ENCODE data around the gene LINGO3.

The LINGO3 gene

GRCh38 chr19:2260341-2260805, 47.6 kb downstream of the LINGO3 start (continued):
- TF ChIP-seq PRDM6 (tag by site-specific recombination; IDR thresholded peaks at IDR 0.05) (peak; percentile 66; the same call in 1 of the 2 replicates), ZSCAN30 (tag by site-specific recombination; IDR thresholded peaks at IDR 0.05) (no peak), HIC1 (tag by site-specific recombination; IDR thresholded peaks at IDR 0.05) (peak; percentile 55; the same call in 1 of the 2 replicates), ZNF18 (tag by site-specific recombination; IDR thresholded peaks at IDR 0.05) (peak; percentile 92), ZNF404 (tag by site-specific recombination; IDR thresholded peaks at IDR 0.05) (no peak), ZNF518A (tag by site-specific recombination; conservative IDR thresholded peaks at IDR 0.05; ENCODE audit: low read depth) (no peak), ZNF707 (tag by site-specific recombination; IDR thresholded peaks at IDR 0.05) (no peak), ZBTB8A (tag by site-specific recombination; IDR thresholded peaks at IDR 0.05) (0 out of 2 replicates have a peak, but pooled peaks have one; percentile 15), ZNF280D (tag by site-specific recombination; IDR thresholded peaks at IDR 0.05) (no peak), OSR2 (tag by site-specific recombination; IDR thresholded peaks at IDR 0.05) (peak; percentile 47), KLF1 (tag by site-specific recombination; IDR thresholded peaks at IDR 0.05) (peak; percentile 82), PRDM2 (tag by site-specific recombination; IDR thresholded peaks at IDR 0.05; ENCODE audit: borderline replicate concordance) (no peak), ZNF639 (tag by site-specific recombination; IDR thresholded peaks at IDR 0.05) (no peak), KLF7 (tag by site-specific recombination; IDR thresholded peaks at IDR 0.05; ENCODE audit: borderline replicate concordance) (no peak), KLF9 (tag by site-specific recombination; IDR thresholded peaks at IDR 0.05; ENCODE audit: low read depth) (peak; percentile 88)
